C4-2B (cell line): ENCODE data around the gene PSAPL1.

Source experiments
- CTCF ChIP-seq: fragments of 450-650 bp; conservative IDR thresholded peaks from 2 replicates; pipeline ENCODE4 v1.5.1; 2017; ENCODE audit warnings: mild to moderate bottlenecking
- ZFX ChIP-seq: fragments of 450-650 bp; IDR thresholded peaks from 2 replicates; pipeline ENCODE4 v1.6.1; 2017

GRCh38 chr4:7425591-7426468, 8.9 kb downstream of the PSAPL1 start:
- TF ChIP-seq CTCF = no peak
- TF ChIP-seq ZFX = no peak
